Peyer's patch (tissue), 4 donors: ENCODE results near the gene SNX33.

Experiments
- POLR2A ChIP-seq, 2 donors: fragments of 450-650 bp; IDR thresholded peaks; one replicate each; pipeline ENCODE4 v1.5.1; 2017; ENCODE audit warnings: antibody characterized with exemption in 2 of 2, mild to moderate bottlenecking in 2 of 2, moderate library complexity in 2 of 2
- TF ChIP-seq, protein P1 (sequence below), 6 experiments: fragments of 450-650 bp in 4 of 6; fragments of 200-600 bp in 2 of 6; sonication (generic) in 1 of 6; IDR thresholded peaks; one replicate each; pipeline ENCODE4 v1.5.1; 2017 to 2019; ENCODE audit warnings: antibody characterized with exemption in 6 of 6, mild to moderate bottlenecking in 3 of 6, moderate library complexity in 1 of 6

DNA sequence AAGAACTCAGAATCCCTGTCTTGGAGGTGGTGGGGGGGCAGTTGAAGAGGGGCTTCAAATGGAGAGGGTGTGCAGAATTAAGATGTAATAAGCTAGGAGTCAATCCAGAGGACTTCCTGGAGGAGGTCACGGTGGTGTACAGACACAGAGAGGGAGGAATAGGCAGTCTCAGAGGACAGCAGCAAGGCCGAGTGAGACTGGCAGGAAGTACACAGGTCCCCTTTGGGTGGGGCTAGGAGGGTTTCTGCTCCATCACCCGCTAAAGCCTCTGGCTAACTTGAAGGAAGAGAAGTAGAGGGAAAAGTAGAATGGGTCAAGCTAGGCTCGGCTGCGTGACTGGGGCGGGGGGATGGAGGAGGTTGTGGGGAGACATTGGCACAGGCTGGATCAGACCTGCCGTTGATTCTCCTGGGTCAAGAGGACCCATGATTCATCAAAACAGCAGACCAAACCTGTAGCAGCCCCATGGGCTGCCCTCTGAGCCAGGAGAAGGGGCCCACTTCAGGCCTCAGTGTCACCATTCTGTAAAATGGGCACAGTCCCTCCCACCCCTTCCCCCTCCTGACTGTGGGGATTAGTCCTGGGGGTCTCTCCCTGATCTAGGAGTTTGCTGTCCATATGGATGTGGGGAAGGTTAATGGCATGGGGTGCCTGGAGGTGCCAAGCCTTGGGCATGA is 48.1 kb downstream of the SNX33 start:
- TF ChIP-seq, protein P1, sequence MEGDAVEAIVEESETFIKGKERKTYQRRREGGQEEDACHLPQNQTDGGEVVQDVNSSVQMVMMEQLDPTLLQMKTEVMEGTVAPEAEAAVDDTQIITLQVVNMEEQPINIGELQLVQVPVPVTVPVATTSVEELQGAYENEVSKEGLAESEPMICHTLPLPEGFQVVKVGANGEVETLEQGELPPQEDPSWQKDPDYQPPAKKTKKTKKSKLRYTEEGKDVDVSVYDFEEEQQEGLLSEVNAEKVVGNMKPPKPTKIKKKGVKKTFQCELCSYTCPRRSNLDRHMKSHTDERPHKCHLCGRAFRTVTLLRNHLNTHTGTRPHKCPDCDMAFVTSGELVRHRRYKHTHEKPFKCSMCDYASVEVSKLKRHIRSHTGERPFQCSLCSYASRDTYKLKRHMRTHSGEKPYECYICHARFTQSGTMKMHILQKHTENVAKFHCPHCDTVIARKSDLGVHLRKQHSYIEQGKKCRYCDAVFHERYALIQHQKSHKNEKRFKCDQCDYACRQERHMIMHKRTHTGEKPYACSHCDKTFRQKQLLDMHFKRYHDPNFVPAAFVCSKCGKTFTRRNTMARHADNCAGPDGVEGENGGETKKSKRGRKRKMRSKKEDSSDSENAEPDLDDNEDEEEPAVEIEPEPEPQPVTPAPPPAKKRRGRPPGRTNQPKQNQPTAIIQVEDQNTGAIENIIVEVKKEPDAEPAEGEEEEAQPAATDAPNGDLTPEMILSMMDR (IDR thresholded peaks at IDR 0.05) = no peak
- TF ChIP-seq POLR2A (IDR thresholded peaks at IDR 0.05) = no peak
